Stimulated activated CD8-positive, alpha-beta memory T cell treated with anti-CD3 and anti-CD28 coated beads, Interleukin-15, amount 100 ng/mL, for 4 hours (primary cell): ENCODE measurements around the gene HNRNPDL.
"Not testable (repeated sequence)": the region's sequence is repeated elsewhere in the genome, so short reads cannot be mapped to it uniquely, and the experiment has no call there.

Source experiments
- DNase-seq, 2 donors: peaks; one replicate each; pipeline ENCODE4 v3.0.0-alpha.2; 2020; ENCODE audit warnings: low read depth in 2 of 2

HNRNPDL gene

DNA sequence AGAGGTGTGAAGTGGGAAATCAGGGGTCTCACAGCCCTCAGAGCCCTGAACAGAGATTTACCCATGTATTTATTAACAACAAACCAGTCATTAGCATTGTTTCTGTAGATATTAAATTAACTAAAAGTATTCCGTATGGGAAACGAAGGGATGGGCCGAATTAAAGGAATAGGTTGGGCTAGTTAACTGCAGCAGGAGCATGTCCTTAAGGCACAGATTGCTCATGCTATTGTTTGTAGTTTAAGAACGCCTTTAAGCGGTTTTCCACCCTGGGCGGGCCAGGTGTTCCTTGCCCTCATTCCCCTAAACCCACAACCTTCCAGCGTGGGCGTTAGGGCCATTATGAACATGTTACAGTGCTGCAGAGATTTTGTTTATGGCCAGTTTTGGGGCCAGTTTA, 44.0 kb downstream of the HNRNPDL start:
- not testable (repeated sequence) for DNase-seq

DNA sequence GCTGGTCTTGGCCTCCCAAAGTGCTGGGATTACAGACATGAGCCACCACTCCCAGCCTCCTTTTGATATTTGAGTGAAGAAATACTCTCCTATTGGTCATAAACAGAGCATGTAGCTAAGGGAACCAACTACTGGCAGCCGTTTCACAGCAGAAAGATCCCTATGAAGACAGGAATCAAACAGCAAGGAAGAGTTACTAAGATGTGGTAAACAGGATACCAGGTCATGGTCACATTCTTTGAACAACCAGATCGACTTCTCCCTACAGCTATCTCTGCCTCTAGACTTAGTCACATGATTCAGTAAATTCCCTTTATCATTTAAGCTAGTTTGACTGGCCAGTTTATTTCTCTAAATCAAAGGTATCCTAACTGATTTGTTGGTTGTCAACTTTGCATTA, 47.5 kb downstream of the HNRNPDL start:
- DNase-seq, result no peak

DNA sequence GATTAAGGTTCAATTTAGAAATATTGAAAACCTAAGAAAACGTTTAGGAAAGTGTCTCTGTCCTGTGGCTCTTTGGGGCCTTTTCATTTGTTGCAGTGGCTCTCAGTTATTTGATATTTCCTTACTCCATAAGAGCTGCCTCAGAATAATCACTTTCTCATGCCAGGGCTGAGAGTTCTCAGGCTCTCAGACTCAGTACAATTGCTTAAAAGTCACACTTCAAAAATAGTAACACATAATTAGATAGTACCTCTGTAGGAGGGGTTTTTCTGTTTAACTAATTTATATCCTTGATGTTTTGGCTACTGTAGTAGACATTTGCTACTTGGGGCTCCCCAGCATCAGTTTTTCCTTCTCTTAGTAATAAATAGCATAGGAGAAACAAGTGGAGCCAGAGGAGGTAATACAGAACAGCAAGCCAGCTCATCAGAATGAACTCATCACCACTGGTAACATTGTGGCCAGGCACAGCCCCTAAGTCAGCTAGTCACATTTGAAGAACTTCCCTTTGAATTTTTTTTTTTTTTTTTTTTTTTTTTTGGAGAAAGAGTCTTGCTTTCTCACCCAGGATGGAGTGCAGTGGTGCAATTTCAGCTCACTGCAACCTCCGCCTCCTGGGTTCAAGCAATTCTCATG, 48.5 kb downstream of the HNRNPDL start:
- DNase-seq, result no peak

DNA sequence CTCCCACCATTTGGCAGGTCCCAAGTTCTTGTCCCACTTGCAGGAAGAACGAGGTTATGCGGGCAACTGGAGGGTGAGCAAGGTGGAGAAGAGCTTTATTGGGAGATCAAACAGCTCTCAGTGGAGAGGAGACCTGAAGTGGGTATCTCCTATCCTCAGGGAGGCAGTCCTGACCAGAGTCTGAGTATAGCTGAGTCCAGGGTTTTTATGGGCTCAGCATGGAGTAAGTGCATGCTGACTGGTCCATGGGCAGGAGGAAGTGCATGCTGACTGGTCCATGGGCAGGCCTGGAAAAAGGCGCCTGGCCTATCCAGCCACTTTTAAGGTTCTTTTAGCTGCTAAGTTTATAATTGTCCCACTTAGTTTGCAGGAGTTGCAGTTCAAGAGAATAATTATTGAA, 49.0 kb downstream of the HNRNPDL start:
- no peak for DNase-seq

DNA sequence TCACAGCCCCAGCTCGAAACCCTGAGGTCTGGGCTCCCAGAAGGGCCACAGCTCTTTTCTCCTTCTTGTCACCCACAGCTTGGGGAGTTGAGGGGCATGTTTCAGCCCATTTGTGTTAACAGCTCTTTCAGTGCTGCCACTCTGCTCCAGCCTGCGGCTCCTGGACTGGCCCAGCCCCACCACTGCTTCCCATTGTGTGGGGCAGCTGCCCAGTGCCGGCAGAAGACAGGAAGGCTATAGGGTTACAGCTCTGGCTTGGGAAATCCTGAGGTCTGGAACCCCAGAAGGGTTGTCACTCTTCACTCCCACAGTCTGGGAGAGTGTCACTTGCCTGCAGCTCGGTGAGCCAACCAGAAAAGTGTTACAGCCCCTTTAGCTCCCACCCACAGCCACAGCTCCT, 49.4 kb downstream of the HNRNPDL start:
- no peak for DNase-seq

DNA sequence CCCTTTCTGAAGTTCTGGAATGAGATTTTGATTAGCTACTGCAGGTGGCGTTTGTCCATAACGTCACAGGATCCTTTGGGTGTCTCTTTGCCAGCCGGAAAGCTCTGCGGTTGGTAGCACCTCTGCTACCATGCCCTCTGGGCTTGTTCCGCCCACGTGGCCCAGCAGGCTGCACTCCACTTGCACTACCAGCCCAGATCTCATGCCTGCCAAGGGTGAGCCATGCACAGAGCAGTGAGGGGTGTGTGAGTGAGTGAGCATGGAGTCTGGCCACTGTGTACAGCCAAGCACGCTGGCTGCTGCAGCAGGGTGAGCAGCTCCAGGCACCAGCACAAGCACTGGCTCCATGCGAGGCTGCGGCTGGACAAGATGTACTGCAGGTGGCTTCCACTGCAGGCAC, 49.9 kb downstream of the HNRNPDL start:
- no peak for DNase-seq

DNA sequence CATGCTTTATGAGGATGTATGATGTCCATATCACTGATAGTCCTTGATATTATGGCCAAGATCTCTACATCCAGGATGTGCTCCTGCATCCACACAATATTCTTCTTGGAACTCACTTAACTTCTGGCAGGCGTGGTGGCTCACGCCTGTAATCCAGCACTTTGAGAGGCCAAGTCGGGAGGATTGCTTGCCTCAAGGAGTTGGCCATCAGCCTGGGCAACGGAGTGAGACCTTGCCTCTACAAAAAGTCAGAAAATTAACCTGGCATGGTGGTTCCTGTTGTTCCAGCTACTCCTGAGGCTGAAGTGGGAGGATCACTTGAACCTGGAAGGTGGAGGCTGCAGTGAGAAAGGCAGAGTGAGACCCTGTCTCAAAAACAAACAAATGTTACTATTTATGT, 54.2 kb downstream of the HNRNPDL start:
- DNase-seq, result no peak

DNA sequence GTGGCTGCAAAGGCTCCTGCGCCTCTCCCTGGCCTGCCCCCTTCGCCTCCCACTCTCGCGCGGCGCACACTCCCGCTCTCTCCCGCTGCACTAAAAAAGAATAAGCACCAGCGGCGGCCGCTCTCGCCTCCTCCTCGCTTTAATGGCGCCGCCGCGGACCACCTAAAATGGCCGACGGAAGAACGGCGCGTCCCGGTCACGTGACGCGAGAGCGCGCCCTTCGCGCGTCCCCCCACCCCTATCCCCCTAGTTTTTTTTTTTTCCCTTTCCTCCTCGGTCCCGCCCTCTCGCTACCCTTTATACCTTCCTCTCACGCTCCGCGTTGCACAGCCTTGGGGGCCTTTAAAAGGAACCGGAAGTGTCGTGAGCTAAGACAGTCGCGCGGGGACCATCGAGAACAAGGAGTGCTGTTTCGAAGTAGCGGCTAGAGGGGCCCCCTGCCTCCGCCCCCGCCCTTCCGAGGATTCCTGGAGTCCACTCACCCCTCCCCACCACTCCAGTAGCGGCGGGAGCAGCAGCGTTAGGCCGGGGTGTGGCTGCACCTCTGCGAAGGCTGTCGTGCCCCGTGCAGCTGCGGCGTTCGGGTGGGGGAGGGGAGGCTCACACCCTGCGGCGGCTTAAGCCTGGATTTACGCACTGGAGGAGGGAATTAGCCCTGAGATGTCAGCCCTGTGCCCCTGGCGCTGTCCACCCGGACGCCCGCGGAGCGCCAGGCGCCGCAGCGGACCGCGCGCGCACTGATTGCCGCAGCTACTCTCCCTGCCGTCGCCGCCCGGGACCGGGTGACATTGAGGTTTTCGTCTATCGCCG, 56.2 kb downstream of the HNRNPDL start, which contains the start of gene HNRNPD:
Gene HNRNPD, minus strand, starts transcription at position 176 of the 810 bp plus-strand sequence. CDS start 313 bp downstream, outside the sequence.
- peak; percentile 78 to 89 for DNase-seq

DNA sequence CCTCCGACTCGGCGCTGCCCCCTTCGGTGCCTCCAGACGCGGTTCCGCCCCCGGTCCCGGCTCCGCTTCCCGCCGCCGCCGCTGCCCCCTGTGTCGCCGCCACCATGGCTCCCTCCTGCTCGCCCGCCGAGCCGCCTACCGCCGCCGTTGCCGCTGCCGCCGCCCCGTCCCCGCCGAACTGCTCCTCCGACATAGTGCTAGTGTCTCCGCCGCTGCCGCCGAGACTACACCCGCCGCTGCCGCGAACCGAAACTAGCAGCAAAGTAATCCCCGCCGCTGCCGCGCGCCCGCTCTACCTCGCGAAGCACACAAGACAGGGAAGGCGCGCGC, 56.8 kb downstream of the HNRNPDL start:
- DNase-seq, result no peak
